ENCODE results near the gene HMHB1.
"Not testable (repeated sequence)": the region's sequence is repeated elsewhere in the genome, so short reads cannot be mapped to it uniquely, and the experiment has no call there.

Gene HMHB1

DNA sequence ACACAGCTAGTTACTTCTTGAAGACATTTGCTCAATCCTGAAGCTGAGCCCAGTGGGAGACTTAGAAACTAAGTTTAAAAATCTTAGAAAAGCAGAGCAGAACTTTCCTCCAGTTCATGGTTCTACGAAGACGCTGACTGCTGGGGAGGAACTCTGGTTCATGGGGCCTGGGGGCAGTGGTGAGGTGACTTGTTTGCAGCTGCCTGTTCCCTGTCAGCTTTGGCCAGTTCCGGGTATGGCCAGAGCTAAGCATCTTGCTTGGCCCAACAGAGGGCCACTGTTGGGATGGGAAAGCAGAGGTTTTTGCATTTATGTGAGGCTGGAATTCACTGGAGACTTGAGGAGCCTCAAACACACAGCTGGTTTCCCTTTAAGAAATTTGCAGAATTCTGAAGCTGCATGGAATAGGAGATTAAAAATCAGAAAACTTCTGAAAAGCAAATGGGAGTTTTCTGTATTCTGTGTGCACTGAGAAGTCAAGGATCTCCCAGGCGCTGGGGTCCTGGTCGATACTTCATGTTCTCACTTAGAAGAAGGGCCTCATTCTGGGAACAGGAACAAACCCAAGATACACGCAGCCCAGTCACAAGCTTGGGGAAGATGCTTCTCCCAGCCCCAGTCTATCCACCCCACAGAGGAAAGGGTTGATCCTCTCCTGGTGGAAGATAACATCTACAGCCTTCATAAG, 10.6 kb upstream of the HMHB1 start:
- DNase-seq (ENCODE audit: low read depth in 3 of 3, low spot score in 1 of 3): no peak

- DNase-seq (ENCODE audit: low read depth in 3 of 3, low spot score in 1 of 3): no peak
Measured at GRCh38 chr5:143805861-143806260, 6.1 kb upstream of the HMHB1 start.

DNA sequence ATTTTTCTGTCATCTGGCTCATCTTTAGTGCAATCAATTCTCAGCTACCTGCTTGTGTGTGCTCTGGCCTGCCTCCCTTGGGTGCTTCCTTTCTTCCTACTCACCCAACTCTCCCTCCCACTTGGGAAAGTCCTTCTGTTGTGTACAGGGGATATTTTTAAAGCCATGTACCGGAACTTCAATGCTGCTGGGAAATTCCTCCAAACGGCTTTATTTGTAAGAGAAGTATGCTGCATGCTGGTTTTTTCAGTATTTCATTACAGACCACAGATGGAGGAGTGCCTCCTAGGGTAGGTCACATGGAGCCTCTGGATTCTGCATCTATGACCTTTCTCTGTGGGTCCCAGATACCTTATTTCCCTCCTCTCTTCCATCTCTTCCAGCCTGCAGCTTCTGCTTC, 5.4 kb upstream of the HMHB1 start:
- DNase-seq (ENCODE audit: low read depth in 3 of 3, low spot score in 1 of 3): no peak

DNA sequence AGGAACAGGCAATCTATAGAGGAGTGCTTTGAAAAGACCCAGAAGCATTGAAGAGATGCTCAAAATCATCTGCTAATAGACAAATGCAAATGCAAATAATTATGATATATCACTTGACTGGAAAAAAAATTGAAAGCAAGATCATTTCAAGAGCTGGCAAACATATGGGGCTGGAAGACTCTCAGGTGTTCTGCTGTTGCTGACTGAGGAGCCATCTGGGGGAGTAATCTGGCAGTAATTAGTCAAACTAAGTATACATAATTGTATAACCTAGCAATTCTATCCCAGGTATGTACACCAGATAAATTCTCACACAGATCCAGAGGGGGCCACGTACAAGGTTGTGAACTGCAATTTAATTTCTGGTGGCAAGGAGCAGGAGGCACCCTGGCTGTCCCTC, 4.6 kb upstream of the HMHB1 start:
- DNase-seq (ENCODE audit: low read depth in 3 of 3, low spot score in 1 of 3): no peak

- DNase-seq (ENCODE audit: low read depth in 3 of 3, low spot score in 1 of 3): not testable (repeated sequence)
Measured at GRCh38 chr5:143816370-143816769, 4.4 kb downstream of the HMHB1 start.

GRCh38 chr5:143819716-143820115, 7.8 kb downstream of the HMHB1 start:
- DNase-seq (ENCODE audit: low read depth in 3 of 3, low spot score in 1 of 3): no peak

DNA sequence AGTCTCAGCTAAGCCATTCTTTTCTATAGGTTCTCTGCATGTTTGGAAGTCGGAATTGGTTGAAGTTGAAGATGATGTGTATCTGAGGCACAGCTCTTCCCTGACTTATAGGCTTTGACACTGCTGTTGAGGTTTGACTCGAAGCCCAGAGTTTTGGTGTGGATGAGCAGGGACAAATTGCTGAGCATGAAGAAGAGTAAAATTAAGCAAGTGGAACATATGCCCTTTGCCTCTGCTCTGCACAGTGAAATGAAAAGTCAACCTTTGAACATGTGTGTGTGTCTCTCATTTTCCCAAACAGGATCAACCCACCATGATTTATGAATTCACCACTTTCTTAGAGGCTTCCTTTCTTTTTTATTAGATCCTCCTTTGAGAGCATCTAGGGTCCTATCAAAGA, 8.5 kb downstream of the HMHB1 start:
- DNase-seq (ENCODE audit: low read depth in 3 of 3, low spot score in 1 of 3): no peak

- peak; percentile 63 to 79 (median 71) for DNase-seq (ENCODE audit: low read depth in 3 of 3, low spot score in 1 of 3)
Measured at GRCh38 chr5:143824851-143825720, 13.1 kb downstream of the HMHB1 start.

- no peak for DNase-seq (ENCODE audit: low read depth in 3 of 3, low spot score in 1 of 3)
Measured at GRCh38 chr5:143826951-143827444, 15.0 kb downstream of the HMHB1 start.

DNA sequence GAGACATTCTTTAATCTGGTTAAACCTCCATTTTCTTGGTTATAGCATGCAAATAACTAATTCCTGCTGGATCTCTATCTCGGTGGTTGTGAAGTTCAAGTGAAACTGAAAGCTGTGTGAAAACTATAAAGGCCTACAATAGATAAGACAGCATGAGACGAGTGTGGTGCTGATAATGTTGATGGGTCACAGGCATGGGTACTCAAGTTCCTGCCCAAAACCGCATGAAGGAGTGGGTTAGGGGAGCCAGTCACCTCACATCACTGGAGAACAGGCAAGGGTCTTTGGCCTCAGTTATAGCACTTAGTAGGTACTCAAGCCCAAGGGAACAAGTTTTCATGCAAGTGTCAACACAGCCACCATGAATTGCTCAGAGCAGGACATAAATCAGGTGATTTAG, 16.7 kb downstream of the HMHB1 start:
- no peak for DNase-seq (ENCODE audit: low read depth in 3 of 3, low spot score in 1 of 3)

GRCh38 chr5:143833177-143833576, 21.2 kb downstream of the HMHB1 start:
- DNase-seq (ENCODE audit: low read depth in 3 of 3, low spot score in 1 of 3): no peak

- DNase-seq (ENCODE audit: low read depth in 3 of 3, low spot score in 1 of 3): no peak
Measured at GRCh38 chr5:143835251-143835650, 23.3 kb downstream of the HMHB1 start.

GRCh38 chr5:143836161-143836725, 24.3 kb downstream of the HMHB1 start:
- DNase-seq (ENCODE audit: low read depth in 3 of 3, low spot score in 1 of 3): no peak

DNA sequence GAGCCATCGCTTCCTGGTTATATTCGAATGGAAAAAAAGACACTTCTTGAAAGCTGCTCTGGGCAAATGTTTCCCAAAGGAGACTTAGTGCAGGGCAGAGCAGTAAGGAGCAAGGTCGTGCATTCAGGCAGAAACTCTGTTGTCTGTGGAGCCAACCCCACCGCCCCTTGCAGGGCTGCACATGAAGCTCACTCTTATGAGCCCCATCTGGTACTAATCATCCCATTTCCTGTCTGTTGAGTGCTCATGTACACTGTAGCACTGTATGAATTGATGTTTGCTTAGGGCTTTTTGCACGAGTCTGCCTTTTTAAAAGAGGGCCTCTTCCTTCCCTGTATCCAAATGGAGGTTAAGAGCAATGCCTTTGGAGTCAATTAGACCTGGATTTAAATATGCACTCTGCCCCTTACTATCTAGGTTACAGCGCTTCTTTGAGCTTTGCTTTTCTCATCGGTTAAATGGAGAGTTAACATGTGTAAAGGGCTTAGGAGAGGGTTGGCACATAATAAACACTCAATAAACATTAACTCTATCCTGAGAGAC, 25.4 kb downstream of the HMHB1 start:
- no peak for DNase-seq (ENCODE audit: low read depth in 3 of 3, low spot score in 1 of 3)

GRCh38 chr5:143841446-143841845, 29.5 kb downstream of the HMHB1 start:
- DNase-seq (ENCODE audit: low read depth in 3 of 3, low spot score in 1 of 3): no peak

GRCh38 chr5:143842920-143843319, 31.0 kb downstream of the HMHB1 start:
- DNase-seq (ENCODE audit: low read depth in 3 of 3, low spot score in 1 of 3): no peak

DNA sequence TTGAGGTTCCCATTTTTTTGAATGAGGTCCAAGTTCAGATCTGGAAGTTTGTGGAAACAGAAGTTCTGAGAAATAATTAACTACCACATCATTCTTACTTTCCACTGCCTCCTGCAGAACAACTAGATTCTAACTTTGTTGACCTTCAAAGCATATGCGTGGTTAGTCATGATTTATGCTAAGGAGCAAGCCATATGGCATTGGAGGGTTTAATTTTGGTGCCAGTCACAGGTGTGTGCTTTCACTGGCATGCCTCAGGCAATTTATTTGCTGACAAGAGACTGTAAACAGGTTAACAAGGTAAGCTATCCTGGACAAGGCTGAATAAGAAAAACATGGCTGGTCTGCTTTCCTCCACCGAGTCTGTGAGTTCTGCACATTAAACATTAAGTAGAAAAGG, 31.5 kb downstream of the HMHB1 start:
- no peak for DNase-seq (ENCODE audit: low read depth in 3 of 3, low spot score in 1 of 3)

GRCh38 chr5:143850050-143850683, 38.2 kb downstream of the HMHB1 start:
- DNase-seq (ENCODE audit: low read depth in 3 of 3, low spot score in 1 of 3): no peak

DNA sequence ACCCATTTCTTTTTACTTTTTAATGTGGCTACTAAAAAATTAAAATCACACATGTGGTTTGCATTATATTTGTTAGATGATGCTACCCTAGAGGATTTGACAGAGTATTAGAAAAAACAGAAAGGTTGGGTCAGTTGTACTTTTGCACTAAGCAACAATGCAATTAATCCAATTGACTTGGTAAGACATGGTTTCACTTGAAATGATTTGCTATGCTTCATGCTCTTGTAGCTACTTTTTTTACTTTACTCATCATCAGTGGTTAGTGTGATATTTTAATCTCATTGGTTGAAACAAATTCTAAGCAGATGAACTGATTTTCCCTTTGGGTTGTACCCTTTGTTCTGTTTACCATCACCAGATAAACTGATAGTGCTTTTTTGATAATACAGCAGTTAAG, 39.4 kb downstream of the HMHB1 start:
- no peak for DNase-seq (ENCODE audit: low read depth in 3 of 3, low spot score in 1 of 3)

GRCh38 chr5:143860211-143860610, 48.2 kb downstream of the HMHB1 start:
- DNase-seq (ENCODE audit: low read depth in 3 of 3, low spot score in 1 of 3): no peak

DNA sequence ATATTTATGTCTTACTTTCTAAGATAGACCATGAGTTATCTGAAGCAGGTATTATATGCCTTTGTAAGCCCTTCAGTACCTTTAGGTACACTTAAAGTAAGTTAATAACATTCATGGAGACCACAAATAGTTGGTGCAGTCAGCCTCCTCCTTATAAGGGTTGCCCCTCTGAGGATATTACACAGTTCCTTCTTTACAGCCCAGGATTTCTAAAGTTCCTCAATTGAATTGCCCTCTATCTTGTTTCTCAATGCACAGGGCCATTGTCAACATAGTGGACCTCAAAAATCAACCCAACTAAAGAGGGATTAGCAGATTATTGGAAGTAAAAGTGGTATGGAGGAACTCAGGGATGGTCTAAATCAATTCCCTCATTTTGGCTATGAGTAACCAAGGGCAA, 50.3 kb downstream of the HMHB1 start:
- DNase-seq (ENCODE audit: low read depth in 3 of 3, low spot score in 1 of 3): no peak
